NT2/D1 (cell line): ENCODE results near the gene SEL1L2.

Source experiments
- DNase-seq: peaks from one replicate; pipeline ENCODE4 v3.0.0-alpha.2; 2011; ENCODE audit warnings: low read depth, low spot score
- H3K27me3 ChIP-seq: 2 replicates; pipeline ENCODE4 v1.6.0; 2011; ENCODE audit warnings: mild to moderate bottlenecking; ENCODE audit not compliant: insufficient read length, insufficient read depth
- H3K36me3 ChIP-seq: 2 replicates; pipeline ENCODE4 v1.6.1; 2011; ENCODE audit warnings: mild to moderate bottlenecking, low read length, mixed read lengths; ENCODE audit not compliant: insufficient read depth, insufficient read length
- H3K4me1 ChIP-seq: 2 replicates; pipeline ENCODE4 v1.5.1; 2011; ENCODE audit not compliant: insufficient read depth, insufficient read length
- H3K4me3 ChIP-seq: 2 replicates; pipeline ENCODE4 v1.5.1; 2011; ENCODE audit warnings: low read depth; ENCODE audit not compliant: insufficient read length
- H3K9ac ChIP-seq: 2 replicates; pipeline ENCODE4 v1.6.0; 2011; ENCODE audit warnings: low read depth; ENCODE audit not compliant: insufficient read length
- H3K9me3 ChIP-seq: 2 replicates; pipeline ENCODE4 v1.5.1; 2011; ENCODE audit warnings: mild to moderate bottlenecking, low read length; ENCODE audit not compliant: insufficient read depth
- SUZ12 ChIP-seq: IDR thresholded peaks from 2 replicates; pipeline ENCODE4 v1.6.1; 2011; ENCODE audit not compliant: insufficient read length, insufficient read depth; ENCODE audit errors: extremely low read depth
- YY1 ChIP-seq: IDR thresholded peaks from 2 replicates; pipeline ENCODE4 v1.6.1; 2011; ENCODE audit not compliant: insufficient read length, insufficient read depth
- ZNF274 ChIP-seq: IDR thresholded peaks from 2 replicates; pipeline ENCODE4 v1.6.1; 2011; ENCODE audit warnings: mild to moderate bottlenecking, low read depth, low read length

SEL1L2 gene

DNA sequence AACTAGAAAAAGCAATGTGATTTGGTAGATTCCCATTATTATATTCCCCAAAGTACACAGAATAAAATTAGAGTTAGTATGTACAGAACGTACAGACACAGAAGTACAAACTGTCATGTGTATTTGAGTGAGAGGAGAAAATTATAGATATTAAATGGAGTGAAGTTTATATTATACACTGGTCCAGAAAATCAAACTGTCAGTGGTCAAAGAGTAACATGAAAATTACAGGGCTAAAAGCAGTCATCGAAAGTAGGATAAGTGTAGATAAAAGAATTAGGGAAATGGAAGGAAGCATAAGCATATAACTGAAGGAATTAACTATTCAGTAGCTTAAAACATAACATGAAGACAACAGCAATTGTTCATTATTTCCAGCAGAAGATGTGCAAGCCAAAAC, 30.3 kb downstream of the SEL1L2 start:
- Histone ChIP-seq H3K36me3 (no peaks in the 10 kb centered on the region), H3K27me3 (no peaks in the 10 kb centered on the region), H3K4me3 (no peak overlapping the region), H3K9ac (no peak overlapping the region), H3K9me3 (no peaks in the 10 kb centered on the region), H3K4me1 (no peaks in the 10 kb centered on the region)
- no peak for TF ChIP-seq YY1
- no peak for TF ChIP-seq ZNF274
- TF ChIP-seq SUZ12: no peak
- no peak for DNase-seq

DNA sequence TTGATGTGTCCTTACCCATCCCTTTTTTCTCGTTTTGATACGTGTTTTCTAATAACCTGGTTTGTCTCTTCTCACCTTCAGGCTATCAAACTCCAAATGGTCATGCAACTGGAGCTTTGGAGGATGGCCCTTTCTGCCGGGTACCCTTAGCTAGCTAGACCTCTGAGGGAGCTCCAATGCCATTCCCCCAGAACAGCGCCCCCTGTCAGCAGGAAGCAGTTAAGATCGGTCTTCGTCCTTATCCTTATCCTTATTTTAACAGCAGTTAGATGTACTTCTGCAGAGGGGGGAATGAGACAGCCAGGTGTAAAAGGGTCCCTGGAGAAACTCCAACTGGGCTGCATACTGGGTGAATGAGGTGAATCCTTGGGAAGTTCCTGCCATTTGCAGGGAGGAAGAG, 37.2 kb downstream of the SEL1L2 start:
- H3K4me3 ChIP-seq: no peak overlapping the region
- H3K27me3 ChIP-seq: no peaks in the 10 kb centered on the region
- no peaks in the 10 kb centered on the region for H3K36me3 ChIP-seq
- DNase-seq: peak; percentile 15
- no peak for TF ChIP-seq ZNF274
- TF ChIP-seq YY1: no peak
- no peak overlapping the region for H3K9ac ChIP-seq
- H3K4me1 ChIP-seq: no peaks in the 10 kb centered on the region
- no peaks in the 10 kb centered on the region for H3K9me3 ChIP-seq

DNA sequence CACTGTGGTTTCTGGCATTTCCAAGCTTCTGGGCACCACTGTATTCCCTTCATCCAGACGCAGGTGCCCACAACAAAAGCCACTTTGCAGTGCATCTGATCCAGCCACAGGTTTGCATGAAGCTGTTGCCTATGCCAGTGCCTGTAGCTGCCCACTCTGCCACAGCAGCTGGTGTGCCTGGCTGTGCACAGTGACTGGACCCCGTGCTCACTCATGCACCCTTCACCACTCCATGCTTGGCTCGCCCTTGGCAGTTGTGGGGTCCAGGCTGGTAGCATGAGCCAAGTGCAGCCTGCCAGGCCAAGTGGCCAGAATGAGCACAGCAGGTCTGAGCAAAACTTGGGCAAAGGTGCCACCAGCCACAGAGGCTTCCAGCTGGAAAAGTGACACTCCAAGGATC, 42.7 kb downstream of the SEL1L2 start:
- Histone ChIP-seq H3K9ac (no peak overlapping the region), H3K9me3 (no peaks in the 10 kb centered on the region; the same call in 1 of the 2 replicates), H3K4me3 (no peak overlapping the region), H3K27me3 (no peaks in the 10 kb centered on the region), H3K4me1 (no peaks in the 10 kb centered on the region), H3K36me3 (no peaks in the 10 kb centered on the region)
- TF ChIP-seq YY1 (no peak), SUZ12 (no peak), ZNF274 (no peak)
- DNase-seq: no peak

DNA sequence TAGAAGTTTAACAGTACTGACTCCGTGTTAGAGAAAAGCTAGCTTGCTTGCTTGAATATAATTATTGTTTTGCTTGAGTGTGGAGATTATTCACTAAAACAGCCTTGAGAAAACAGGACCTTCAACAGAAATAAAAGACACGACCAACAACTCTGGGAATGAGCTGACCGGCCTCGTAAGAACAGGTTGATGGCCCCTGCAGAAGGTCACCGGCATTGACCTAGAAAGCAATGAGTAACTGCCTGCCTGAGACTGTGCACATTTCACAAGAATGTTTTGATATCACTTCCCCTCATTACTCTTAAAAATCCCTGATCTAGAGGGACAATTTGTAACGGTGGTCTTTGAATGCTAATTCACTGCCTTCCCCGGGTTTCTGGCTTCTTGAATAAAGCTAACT, 49.4 kb downstream of the SEL1L2 start:
- TF ChIP-seq ZNF274 (no peak), YY1 (no peak), SUZ12 (no peak)
- Histone ChIP-seq H3K4me3 (no peak overlapping the region), H3K4me1 (no peaks in the 10 kb centered on the region), H3K9ac (no peak overlapping the region), H3K9me3 (no peaks in the 10 kb centered on the region), H3K36me3 (no peaks in the 10 kb centered on the region), H3K27me3 (no peaks in the 10 kb centered on the region)
- DNase-seq: no peak

DNA sequence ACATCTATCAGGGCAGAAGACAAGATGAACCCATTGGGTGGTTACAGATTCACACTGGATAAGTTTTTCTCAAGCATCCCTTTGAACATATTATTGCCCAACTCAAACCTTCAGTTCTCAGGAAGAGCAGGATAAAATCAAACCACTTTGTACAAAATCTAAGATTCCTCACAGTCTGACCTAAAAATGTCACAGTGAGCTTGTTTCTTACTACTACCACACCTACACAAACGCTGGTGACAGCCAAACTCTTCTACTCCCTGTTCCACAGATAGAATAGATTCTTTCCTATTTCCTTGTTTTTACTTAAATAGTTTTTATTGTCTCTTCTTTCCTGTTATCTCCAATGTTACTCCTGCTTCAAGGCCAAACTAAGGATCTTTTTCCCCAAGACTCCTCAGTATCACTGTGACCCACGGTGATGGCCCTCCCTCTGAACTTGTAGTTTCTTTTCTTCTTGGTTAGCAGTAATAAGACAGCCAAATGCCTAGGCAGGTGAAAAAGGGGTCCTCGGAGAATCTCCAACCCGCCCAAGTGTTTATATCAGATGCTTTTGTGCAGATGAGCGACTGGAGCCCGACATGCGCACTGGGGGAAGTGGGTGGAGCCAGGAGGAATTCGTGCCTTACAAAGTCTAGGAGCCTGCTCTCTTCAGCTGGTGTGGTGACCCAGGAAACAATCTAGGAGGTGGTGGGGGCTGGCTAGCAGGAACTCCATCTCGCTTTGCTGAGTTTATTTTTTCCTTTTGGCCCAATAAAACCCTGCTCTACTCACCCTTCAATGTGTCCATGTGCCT, 53.4 kb downstream of the SEL1L2 start:
- no peaks in the 10 kb centered on the region for H3K27me3 ChIP-seq
- no peak for DNase-seq
- no peak overlapping the region for H3K9ac ChIP-seq
- H3K36me3 ChIP-seq: no peaks in the 10 kb centered on the region
- no peaks in the 10 kb centered on the region for H3K9me3 ChIP-seq
- no peak overlapping the region for H3K4me3 ChIP-seq
- no peaks in the 10 kb centered on the region for H3K4me1 ChIP-seq
- TF ChIP-seq SUZ12: no peak
- TF ChIP-seq YY1: no peak
- no peak for TF ChIP-seq ZNF274

DNA sequence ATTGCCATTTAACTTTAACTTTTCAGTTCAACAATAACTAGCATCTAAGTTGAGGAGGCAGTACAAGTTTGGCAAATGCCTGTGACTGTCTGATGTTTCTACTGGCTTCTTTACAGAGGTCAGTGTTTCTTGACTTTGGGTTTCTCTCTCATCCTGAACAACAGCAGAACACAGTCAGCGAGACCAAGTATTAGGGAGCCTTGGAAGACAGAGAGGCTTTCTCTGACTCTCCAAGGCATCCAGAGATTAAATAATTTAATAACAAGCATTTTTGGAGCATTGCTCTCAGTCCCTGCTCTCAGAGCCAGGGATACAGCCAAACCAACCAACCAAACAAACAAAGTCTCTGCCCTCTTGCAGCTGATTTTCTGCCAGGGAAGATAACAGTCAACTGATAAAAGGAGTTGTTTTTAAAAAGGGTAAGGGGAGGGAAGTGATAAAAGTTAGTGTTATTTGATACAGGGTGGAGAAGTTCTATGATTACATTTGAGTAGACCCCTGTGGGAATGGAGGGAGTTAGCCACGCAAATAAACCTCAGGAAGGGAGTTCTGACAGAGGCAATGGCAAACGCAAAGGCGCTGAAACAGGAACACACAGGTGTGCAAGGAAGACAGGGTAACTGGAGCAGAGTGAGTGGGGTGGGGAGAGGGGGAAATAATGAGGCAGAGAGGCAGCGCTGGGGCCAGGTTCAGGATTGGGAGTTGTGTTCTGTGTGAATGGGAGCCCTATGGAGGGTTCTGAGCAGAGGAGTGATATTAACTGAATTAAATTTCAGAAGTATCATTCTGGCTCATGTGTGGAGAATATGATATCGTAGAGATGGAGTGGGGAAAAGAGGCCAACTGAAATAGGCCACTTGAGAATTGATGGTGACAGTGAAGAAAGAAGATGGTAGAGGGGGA, 55.2 kb downstream of the SEL1L2 start:
- Histone ChIP-seq H3K9ac (no peak overlapping the region), H3K4me3 (no peak overlapping the region)
- no peak for DNase-seq

DNA sequence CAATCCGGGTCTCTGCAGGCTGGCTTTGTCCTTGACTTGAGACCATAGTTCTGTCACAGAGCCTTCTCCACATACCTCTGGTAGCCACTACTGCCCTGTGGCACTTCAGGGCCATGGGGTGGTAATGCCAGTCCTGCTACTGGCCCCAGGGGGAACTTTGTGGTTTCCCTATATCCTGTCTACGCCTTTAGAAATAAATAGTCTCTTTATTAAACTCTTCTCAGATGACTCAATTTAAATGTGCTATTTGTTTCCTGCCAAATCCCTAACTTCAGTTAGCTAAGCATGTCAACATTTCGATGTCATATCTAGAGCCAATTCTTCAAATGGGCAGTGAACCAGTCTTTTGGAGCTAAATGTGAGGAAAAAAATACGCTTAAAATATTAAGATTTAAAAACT, 60.1 kb downstream of the SEL1L2 start:
- no peaks in the 10 kb centered on the region for H3K9me3 ChIP-seq
- no peaks in the 10 kb centered on the region for H3K4me1 ChIP-seq
- no peaks in the 10 kb centered on the region for H3K27me3 ChIP-seq
- H3K36me3 ChIP-seq: no peaks in the 10 kb centered on the region
- TF ChIP-seq SUZ12 (no peak), YY1 (no peak), ZNF274 (no peak)
- H3K4me3 ChIP-seq: no peak overlapping the region
- no peak overlapping the region for H3K9ac ChIP-seq
- DNase-seq: no peak

More for the DNA sequence above, 55.2 kb downstream of the SEL1L2 start:
- H3K36me3 ChIP-seq: no peaks in the 10 kb centered on the region
- no peaks in the 10 kb centered on the region for H3K4me1 ChIP-seq
- H3K27me3 ChIP-seq: no peaks in the 10 kb centered on the region
- H3K9me3 ChIP-seq: no peaks in the 10 kb centered on the region
- TF ChIP-seq ZNF274: no peak
- TF ChIP-seq YY1: no peak
- no peak for TF ChIP-seq SUZ12
